Measurements from ENCODE around the gene ODR4.
"Not testable (repeated sequence)": the region's sequence is repeated elsewhere in the genome, so short reads cannot be mapped to it uniquely, and the experiment has no call there.

ODR4 gene

DNA sequence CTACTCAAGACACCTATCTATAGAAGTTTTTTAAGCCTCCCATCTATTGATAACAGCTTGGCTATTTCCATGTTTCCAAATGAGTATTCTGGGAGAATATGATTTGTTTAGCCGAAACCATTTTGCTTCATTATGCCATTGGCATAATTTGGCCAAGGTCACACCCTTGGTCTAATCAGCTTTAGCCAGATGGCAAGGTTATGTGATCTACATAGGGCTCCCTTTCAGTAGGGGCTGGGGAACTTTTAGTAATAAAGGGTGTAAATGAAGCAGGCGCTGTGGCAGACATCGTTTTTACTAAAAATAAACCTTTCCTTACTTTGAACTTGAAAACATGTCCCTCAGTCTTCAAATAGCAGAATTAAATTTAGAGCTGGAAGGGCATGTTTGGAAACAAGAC lies 88.3 kb downstream of the ODR4 start:
- TF ChIP-seq, protein P1, sequence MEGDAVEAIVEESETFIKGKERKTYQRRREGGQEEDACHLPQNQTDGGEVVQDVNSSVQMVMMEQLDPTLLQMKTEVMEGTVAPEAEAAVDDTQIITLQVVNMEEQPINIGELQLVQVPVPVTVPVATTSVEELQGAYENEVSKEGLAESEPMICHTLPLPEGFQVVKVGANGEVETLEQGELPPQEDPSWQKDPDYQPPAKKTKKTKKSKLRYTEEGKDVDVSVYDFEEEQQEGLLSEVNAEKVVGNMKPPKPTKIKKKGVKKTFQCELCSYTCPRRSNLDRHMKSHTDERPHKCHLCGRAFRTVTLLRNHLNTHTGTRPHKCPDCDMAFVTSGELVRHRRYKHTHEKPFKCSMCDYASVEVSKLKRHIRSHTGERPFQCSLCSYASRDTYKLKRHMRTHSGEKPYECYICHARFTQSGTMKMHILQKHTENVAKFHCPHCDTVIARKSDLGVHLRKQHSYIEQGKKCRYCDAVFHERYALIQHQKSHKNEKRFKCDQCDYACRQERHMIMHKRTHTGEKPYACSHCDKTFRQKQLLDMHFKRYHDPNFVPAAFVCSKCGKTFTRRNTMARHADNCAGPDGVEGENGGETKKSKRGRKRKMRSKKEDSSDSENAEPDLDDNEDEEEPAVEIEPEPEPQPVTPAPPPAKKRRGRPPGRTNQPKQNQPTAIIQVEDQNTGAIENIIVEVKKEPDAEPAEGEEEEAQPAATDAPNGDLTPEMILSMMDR (IDR thresholded peaks at IDR 0.05; ENCODE audit: low read depth, low read length, missing control alignments) = no peak
- H3K4me3 ChIP-seq (ENCODE audit: low read depth, low read length) = no peak overlapping the region
- DNase-seq (ENCODE audit: low read depth) = no peak

DNA sequence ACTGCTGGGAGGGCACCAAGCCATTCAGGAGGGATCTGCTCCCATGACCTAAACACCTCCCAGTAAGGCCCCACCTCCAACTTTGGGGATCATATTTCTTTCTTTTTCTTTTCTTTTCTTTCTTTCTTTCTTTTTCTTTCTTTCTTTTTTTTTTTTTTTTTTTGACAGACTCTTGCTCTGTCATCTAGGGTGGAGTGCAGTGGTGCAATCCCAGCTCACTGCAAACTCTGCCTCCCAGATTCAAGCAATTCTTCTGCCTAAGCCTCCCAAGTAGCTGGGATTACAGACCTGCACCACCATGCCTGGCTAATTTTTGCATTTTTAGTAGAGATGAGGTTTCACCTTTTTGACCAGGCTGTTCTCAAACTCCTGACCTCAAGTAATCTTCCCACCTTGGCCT lies 89.9 kb downstream of the ODR4 start:
- DNase-seq (ENCODE audit: low read depth); H3K4me3 ChIP-seq (ENCODE audit: low read depth, low read length): not testable (repeated sequence)

DNA sequence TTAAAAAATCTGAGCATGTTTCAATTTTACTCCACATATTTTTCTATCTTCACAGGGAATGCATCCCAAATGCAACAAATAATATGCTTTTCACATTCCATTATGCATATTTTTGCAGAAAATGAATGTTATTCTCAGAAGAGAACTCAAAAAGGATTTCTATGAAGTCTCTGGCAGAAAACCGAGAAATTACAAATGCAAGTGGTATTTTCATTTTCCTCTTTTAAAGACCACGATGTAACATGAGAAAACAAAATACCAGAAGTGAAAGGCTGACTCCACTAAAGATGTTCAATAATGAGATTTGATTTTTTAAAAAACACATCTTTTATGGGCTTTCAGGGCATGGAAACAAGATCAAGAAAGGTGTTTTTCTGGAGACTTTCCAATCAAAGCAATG lies 90.3 kb downstream of the ODR4 start:
- H3K4me3 ChIP-seq (ENCODE audit: low read depth, low read length) = no peak overlapping the region
- TF ChIP-seq, protein P1 (IDR thresholded peaks at IDR 0.05; ENCODE audit: low read depth, low read length, missing control alignments) = no peak
- DNase-seq (ENCODE audit: low read depth) = no peak

Data from GM12864 (cell line).